HG03378 (cell line): ENCODE data around the gene PPCDC.
"Not testable (repeated sequence)": the region's sequence is repeated elsewhere in the genome, so short reads cannot be mapped to it uniquely, and the experiment has no call there.

Experiments used
- ATAC-seq: cut with Tn5 transposase; IDR thresholded peaks from one replicate; pipeline ENCODE4 v1.9.1; 2021; ENCODE audit warnings: mild to moderate bottlenecking, moderate library complexity; ENCODE audit not compliant: unreplicated experiment

The PPCDC gene

DNA sequence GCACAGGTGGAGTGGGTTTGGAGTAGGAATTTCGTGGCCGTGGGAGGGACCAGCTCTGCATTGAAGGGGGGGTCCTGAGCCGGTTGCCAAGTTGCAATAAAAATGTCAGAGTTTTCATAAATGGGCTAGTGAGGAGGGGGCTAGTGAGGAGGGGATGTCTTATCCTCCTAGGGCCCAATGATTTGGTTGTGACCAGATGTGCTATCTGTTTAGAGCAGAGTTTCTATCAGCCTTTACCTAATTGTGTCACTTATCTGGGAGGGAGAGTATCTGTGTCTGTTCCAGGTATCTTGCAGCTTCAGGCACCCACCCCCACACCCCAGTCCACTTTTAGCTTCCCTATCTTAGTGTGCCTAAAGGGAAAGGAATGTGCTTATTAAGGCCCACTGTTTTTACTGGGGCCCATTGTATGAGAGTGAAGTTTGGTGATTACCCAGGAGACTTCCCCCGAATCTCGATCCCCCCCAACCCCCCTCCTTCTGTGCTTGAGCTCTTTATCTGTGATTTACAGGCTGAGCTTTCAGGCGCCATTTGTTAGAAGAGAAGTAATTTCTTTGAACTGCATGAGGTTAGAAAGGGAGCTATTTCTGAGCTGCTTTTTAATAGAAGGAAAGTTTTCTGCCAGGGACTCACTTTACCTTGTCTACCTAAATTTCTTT, 42.6 kb downstream of the PPCDC start:
- ATAC-seq = no peak

DNA sequence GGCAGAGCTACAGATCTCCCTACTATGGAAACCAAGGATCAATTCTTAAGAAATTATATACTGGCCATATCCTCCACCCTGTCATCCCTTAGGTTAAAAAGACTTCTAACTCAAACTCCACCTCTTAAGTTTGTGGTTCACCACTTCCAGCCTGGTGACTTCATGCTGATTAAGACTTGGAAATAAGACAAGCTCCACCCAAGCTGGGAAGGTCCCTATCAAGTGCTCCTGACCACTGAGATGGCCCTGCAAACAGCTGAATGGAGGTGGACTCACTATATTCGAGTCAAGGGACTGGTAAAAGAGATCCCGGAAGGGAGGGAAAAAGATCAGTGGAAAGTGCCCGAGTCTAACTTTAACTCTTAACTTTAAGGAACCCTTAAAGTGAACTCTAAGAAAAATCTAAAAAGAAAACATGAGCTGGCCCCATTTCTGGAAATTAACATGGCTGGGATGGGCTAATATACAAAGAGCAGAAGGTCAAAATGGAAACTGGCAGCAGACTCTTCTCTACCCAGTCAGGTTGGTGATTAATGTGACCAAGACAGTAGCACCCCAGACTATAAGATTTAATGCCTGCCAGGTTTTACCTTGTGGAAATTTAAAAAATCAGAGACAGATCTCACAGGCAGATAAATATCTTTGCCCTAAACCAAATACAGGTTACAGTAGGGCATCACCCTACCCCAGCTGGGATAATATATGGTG, 43.9 kb downstream of the PPCDC start:
- ATAC-seq = no peak

DNA sequence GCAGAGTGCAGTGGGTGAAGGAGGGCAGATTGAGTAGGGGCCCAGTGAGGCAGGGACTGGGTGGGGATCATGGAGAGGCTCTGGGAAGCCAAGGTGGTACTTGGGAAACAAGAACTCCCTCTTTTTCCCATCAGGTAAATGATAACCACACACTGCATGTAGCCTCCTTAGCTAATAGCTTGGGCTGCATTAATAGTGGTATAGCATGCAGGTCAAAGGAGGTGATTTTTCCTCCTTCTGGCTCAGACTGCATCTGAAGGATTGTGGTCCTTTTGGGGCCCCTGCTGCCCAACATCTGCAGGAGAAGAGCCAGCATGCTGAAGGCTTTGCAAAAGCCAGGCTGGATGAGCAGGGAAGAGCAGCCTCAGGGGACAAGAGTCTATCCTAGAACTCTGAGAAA, 45.4 kb downstream of the PPCDC start:
- ATAC-seq = no peak

DNA sequence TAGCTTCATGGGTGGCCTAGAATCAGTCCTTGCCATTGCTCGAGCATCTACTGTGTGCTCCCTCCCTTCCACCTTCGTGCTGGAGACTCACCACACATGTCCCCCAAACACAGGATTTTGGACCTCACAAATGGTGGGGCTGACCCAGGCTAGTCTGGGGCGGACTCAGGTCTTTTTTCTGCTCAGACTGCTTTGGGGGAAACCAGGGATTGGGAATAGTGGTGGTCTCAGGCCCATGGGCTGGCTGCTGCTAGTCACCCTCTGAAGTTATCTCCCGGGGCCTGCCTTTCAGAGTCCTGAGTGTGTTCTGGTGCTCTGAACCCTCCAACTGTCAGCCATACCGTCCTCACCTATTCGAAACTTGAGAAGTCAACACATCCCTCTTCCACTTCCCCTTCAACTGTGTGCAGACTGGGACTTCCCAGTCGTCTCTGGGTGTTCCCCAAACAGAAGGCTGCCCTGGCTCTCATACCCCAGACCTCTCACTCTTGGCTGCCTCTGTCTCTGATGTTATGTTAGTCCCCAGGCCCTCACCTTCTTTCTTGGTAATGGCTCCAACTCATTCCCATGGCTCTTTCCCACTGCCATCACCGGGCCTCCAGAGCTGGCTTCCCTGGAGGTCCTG, 46.0 kb downstream of the PPCDC start:
- ATAC-seq = peak; percentile 72

DNA sequence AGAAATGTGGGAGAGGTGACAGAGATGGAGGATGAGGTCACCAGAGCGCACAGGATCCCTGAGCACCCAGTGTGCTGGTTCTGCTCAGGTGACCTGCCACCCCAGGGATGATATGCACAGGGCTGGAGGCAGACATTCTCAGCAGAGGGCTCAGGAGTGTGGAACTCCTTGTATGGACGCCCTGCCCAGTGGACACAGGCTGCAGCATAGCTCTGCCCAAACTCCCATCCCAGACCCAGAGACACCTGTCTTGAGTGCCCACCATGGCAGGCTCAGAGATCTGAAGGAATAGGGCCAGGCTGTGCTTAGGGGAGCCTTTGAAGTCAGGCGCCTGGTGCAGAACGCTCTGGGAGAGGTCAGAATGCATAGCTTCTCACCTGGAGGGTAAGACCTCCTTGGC, 47.3 kb downstream of the PPCDC start:
- no peak for ATAC-seq

DNA sequence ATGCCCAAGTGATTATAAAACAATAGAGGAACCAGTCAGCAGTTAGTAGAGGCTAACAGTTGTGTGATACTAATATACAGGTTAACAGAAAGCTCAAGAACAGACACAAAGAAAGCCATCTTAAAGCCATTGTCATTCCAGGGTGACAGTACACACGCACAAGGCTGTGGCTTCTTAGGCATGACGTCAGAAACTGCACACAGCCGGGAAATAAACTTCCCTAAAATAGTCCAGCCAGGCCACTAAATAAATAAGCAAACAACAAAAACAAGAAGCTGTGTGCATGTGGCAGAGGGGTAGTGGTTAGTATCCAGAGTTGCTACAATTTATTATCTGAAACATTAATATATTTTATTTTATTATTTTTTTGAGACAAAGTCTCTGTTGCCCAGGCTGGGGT, 49.8 kb downstream of the PPCDC start:
- ATAC-seq = no peak

DNA sequence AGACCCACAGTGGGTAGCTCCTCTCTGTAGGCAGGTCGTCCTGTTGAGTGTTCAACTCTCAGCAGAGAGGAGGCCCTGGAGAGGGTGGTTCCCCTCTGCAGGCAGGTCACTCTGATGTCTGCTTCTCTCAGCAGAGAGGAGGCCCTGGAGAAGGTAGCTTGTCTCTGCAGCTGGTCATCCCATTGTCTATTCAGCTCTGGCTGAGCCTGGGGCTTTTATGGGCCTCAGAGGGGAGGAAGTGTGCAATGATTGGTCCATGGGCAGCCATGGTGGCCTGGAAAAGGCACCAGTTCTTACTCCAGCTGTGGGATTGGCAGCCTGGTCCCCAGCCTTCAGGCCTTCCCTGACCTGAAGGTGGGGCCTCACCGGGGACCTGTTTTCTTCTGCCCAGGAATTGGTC, 52.9 kb downstream of the PPCDC start:
- ATAC-seq = no peak

DNA sequence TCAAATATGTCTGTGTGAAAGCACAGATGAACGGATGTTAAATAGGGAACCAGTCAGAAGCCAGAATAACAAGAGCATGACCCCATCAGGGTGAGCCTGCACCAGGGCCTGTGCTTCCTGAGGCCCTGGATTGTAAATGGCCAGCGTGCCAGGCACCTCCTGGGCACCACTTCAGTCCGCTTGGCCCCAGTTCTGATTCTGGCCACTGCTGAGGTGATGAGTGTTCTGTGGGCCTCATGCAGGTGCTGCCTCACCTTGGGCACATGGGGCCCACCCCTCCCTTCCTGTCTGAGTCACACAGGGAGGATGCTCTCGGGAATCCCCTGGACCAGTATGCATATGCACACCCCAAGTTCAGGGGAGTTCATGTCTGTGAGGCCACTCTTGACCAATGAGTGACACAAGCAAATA, 54.2 kb downstream of the PPCDC start:
- not testable (repeated sequence) for ATAC-seq

DNA sequence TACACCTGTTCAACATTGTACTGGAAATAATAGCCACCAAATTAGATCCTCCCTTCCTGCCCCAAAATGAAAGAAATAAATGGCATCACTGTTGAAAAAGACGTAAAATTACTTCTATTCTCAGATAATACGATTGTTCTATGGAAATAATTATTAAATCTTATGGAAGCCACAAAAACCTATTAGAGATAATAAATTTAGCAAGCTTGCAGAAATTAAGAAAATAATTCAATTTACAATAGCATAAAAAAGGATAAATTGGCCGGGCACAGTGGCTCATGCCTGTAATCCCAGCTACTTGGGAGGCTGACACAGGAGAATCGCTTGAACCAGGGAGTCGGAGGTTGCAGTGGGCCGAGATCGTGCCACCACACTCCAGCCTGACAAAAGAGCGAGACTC, 57.8 kb downstream of the PPCDC start:
- no peak for ATAC-seq

DNA sequence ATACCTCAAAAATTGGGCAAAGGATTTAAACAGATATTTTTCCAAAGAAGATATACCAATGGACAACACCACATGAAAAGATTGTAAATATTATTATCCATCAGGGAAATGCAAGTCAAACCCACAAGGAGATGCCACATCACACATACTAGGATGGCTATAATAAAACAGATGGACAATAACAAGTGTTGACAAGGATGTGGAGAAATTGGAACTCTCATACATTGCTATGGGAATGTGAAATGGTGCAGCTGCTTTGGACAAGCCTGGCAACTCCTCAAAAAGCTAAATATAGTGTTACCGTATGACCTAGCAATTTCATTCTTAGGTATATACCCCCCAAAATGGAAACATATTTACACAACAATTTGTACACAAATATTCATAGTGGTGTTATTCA, 59.3 kb downstream of the PPCDC start:
- ATAC-seq = no peak

DNA sequence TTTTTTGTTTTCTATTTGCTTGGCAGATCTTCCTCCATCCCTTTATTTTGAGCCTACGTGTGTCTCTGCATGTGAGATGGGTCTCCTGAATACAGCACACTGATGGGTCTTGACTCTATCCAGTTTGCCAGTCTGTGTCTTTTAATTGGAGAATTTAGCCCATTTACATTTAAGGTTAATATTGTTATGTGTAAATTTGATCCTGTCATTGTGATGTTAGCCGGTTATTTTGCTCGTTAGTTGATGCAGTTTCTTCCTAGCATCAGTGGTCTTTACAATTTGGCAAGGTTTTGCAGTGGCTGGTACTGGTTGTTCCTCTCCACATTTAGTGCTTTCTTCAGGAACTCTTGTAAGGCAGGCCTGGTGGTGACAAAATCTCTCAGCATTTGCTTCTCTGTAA, 62.3 kb downstream of the PPCDC start:
- not testable (repeated sequence) for ATAC-seq

DNA sequence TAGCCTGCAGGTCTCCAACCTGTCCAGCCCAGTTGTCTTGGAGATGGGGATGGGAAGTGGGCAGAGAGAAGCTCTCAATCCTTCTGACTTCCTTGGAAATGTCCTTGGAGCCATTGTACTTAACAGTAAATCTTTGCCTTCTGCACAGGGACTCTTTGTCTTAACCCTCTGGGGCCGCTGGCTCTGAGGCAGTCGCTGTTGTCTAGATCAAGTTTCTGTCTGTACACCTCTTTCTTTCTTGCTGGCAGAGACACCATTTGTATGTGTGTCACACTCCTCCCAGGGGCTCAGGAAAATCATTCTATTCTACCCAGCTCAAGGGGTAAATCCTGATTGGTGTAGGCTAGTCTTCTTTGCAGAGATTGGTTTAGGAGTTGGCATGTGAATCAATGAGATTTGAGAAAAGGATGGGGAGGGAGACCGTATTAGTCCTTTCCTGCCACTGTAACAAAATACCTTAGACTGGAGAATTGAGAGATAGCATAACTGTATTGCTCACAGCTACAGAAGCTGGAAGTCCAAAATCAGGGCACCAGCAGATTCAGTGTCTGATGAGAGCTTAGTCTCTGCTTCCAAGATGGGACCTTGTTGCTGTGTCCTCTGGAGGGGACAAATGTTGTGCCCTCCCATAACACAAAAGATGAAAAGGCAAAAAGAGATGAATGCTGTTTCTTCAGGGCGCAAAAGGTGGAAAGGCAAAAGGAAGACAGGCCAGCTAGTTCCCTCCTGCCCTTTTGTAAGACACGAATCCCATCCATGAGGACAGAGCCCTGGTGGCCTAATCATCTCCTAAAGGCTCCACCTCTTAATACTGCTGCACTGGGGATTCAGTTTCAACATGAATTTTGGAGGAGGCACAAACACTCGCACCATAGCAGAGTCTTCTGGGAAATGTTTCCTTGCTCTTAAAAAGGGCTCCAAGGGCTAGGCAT, 66.3 kb downstream of the PPCDC start:
- no peak for ATAC-seq

DNA sequence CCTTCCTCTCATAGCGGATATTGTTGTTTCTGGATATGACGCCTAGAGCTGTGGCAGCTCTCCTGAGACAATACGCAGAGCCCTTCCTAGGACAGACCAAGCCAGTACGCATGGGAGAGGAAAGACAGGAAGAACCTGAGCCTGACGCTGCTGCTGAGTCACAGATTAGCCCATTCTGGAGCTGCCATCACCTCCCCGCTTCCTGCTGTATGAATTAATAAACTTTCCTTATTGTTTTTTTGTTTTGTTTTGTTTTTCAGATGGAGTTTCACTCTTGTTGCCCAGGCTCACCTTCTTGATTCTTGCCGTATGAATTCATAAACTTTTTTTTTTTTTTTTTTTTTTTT, 67.0 kb downstream of the PPCDC start:
- no peak for ATAC-seq

DNA sequence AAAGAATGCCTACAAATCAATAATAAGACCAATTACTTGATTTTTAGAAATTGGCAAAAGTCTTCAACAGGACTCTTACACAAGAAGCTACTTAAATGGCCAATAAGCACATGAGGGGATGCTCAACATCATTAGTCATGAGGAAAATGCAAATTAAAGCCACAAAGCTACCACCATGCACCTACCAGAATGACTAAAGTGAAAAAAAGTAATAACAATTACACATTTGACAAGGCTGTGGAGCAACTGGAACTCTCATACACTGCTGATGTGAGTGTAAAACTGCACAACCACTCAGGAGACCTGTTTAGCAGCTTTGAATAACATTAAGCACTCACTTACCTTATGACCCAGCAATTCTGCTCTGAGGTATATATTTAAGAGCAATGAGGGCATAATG, 68.4 kb downstream of the PPCDC start:
- no peak for ATAC-seq

DNA sequence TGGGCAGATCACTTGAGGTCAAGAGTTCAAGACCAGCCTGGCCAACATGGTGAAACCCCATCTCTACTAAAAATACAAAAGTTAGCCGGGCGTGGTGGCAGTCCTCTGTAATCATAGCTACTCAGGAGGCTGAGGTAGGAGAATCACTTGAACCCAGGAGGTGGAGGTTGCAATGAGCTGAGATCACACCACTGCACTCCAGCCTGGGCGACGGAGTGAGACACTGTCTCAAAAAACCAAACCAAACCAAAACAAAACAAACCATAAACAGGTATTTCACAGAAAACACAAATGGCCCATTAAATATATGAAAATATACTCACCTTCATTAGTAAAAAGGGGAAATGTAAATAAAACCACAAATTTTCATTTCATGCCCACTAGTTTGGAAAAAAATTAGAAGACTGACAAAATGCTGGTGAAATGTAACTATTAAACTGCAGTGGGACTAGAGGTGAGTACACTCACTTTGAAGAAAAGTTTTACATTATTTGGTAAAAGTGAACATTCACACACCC, 71.6 kb downstream of the PPCDC start:
- ATAC-seq = peak; percentile 50

DNA sequence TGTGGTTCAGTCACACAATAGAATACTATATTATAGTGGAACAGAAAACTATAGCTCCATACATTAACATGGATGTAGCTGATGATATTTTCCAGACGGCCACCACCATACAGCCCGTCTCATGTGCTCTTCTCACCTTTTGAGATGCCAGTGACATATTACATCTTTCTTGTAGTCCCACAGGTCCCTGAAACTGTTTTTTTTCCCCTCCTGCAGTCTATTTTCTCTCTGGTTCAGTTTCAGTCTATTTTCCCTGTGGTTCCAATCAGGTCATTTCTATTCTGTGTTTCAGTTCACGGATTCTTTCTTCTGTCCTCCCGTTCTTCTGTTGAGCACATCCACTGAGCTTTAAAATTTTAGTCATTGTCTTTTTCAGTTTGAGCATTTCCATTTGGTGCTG, 72.2 kb downstream of the PPCDC start:
- ATAC-seq = peak; percentile 36

DNA sequence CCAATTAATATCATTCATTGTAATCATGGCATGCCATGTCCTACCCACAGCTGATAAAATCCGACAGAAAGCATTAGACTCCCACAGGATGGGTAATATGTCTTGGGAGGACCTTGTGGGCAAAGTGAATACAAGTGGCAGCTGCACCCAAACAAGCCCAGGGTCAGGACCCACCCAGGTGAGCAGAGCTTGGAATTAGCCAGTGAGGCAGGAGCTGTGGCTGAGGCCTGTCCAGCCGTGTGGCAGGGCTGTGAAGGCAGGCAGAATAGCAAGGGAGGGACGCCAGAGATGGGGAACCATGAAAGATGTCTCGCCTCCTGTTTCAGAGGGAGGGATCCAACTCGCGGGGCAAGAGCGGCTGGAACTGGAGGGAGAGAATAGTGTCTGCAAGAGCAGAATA, 74.5 kb downstream of the PPCDC start:
- ATAC-seq = no peak

DNA sequence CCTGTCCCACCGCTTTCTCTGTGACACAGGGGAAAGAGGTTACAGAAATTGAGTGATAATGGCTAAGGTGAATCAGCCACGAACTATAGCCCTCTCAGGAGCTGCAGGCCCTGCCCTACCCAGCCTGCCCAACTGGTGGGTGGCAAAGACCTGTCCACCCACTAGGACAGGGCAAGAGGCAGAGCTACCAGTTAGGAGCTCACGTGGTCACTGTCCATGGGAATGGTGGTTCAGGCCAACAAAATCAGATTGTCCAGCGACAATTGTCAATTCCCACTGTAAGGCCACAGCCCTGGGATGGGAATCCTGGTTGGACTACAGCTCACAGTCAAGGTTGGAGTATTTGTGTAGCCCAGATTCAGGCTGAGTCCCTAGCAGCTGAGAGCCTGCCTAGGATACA, 75.0 kb downstream of the PPCDC start:
- ATAC-seq = no peak
